Dermis blood vessel endothelial cell (primary cell): ENCODE data around the gene VSTM2L. TPM values are rescaled to one million over a fixed set of nuclear protein-coding genes. Genes with fewer than 3 reads are reported as not detected.

ENCODE experiments used
- DNase-seq: peaks from one replicate; pipeline ENCODE4 v3.0.0; 2010
- total RNA-seq: library from RNA; depleted of rRNA; stranded (reverse); fragments of >200 nt; gene quantifications from 2 replicates; pipeline ENCODE4 v1.2.3, GENCODE V29; 2014

The VSTM2L gene
- total RNA-seq, 1 donor from 2014 or later = 0.51 TPM

DNA sequence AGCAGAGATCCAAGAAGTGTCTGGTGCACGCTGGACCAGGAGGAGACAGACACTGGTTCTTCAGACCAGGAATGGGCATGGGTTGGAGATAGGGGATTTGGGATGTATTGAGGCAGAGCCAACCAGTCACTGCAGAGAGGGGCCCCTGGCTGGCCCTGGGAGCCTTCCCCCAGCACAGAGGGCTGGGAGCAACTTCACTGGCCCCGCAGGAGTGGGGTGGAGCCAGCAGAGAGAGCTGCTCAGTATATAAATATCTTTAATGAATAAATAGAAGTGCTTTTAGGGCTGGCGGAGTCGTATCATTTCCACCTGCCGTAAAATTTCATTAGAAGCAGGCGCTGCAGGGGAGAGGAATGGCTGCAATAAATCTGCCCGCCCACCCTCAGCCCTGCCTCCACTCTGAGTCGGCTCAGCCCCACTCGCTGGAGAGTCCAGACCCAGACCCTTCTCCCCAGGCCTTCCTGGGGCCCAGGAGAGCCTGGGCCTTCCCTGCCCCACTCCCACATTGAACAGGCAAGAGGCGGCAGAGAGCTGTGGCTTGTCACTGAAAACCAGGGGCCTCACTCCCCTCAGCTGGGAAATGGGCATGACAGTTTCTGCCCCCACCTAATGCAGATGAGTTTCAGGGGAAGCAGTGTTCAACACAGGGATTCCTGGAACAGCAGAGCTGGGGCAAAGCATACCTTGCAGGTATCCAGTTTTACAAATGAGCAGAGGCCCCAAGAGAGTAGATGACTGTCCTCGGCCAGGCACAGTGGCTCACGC lies 23.9 kb upstream of the VSTM2L start:
- no peak for DNase-seq

DNA sequence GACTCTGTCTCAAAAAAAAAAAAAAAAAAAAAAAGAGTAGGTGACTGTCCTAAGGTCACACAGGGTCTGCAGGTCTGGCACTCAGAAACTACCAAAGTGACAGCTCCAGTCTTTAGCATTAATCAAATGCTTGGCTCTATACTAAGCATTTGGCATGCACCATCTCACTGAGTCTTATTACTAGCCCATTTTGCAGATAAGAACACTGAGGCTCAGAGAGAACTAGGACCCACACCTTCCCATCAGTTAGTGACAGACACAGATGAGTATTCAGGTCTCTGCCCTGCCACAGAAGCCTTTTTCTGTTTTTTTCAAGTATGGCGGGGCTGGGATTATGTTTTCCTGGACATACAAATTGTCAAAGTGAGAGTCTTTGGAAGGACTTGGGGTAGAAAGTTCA lies 23.1 kb upstream of the VSTM2L start:
- no peak for DNase-seq

DNA sequence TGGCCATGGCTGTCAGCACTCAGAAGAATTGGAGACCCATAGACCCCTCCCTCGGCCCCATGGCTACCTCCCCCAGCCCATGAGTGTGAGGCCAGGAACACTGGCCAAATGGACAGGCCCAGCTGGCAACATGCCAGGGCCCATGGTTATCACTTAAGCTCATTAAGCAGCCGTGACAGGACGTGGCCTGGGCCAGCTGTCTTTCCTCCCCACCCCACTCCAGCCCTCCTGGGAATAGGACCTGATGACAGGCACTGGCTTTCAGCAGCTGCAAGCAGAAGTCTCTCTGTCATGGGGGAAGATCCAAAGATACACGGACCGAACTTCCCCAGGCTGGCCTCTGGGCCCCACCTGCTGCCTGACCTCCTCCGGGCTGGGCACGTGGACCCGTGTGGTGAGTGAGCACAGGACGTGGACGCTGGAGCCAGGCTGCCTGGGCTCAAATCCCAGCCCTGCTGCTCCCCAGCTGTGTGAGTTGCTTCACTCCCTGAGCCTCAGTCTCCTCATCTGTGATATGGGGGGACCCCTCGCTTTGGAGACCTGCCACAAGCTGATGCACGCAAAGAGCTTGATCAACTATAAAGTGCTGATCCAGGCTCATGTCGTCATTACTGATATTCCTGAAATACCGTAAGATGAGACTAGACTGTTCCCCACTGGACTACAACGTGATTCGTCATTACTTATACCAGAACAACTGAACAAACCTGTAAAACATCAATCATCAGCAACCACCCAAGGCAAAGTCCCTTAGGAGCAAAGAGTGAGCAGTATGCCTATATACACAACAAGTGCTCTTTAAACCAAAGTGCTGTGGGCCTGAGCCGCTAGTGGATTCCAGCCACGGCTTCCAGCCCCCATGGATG lies 22.0 kb upstream of the VSTM2L start:
- peak; percentile 29 for DNase-seq

DNA sequence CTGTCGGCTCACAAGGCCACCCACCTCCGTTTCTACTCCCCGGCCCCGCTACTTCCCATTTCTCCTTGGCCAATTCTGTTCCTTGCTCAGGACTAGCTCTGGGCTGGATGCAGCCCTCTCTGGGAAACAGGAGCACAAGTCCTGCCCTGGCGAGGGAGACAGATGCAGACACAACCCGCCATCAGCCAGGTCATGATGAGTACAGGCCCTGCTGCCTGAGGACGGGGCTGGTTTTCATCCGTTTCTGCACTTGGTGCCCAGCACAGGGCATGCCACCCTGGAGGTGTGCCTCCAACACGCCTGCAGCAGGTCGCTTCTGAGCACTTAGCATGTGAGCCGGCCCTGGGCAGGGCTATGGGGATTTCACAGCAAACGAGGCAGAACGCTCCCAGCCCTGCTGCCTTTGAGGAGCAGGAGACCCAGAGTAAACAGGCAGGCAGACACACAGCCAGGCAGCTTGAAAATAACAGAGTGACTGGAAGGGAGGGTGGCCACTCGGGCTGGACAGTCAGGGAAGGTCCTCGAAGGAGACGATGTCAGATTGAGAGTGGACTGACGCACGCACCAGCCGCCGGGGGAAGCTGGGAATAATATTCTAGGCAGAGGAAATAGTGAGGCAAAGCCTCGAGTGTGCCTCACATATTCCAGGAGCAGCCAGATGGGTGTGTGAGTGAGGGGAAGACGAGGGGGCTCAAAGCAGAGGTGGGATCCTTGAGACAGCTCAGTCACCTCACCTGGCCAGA lies 21.2 kb upstream of the VSTM2L start:
- no peak for DNase-seq

- no peak for DNase-seq
Observed at GRCh38 chr20:37882961-37883712, 19.8 kb upstream of the VSTM2L start.

DNA sequence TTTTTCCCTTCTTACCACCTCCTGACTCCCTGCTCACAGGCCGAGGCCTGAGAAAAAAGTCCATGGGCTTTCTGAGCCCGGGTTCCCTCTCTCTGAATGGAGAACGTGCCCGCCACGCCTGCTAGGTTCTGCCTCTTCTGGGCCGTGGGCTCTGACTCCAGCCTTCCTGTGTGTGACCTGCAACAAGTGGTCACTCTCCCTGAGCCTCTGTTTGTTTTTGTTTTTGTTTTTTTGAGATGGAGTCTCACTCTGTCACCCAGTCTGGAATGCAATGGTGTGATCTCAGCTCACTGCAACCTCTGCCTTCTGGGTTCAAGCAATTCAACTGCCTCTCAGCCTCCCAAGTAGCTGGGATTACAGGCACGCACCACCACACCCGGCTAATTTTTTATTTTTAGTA lies 17.9 kb upstream of the VSTM2L start:
- DNase-seq = no peak

DNA sequence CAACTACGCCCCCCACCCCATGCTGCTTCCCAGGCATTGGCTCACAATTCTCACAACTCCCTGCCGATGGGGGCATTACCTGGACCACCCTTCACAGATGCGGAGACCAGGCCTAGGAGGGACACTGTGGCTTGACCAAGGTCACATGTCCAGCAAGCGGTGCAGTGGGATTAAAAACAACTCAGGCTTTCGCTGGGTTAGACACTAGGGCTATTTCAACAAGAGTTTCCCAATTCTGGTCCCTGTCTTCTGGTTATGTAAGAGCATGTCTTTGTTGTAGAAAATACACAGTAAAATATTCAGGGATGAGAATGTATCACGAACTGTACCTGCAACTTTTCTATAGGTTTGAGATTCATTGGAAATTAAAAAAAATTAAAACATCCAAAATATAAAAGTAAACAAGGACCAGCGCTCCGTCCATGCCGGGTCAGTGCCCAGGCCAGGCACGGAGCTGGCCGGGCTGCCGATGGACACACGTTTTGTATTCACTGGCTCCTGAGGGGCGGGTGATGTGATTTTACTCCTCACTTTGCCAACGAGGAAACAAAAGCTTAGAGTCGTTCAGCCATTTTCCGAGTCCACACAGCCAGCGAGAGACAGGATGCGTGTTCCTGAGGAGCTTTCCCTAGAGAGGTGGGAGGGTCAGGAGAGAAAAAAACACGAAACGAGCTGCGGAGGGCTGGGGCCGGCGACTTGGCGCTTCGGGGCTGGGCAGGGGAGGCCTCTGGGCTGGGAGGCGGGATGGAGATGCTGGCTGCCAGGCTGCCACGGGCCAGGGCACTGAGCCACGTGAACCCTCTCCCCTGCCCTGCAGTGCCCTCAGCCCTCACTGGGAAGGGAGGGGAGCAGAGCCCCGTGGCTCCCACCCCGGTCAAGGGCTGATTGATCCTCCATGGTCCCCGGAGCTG lies 17.1 kb upstream of the VSTM2L start:
- peak; percentile 21 for DNase-seq

- no peak for DNase-seq
Observed at GRCh38 chr20:37886851-37887297, 16.1 kb upstream of the VSTM2L start.

GRCh38 chr20:37888641-37889040 lies 14.3 kb upstream of the VSTM2L start:
- DNase-seq = no peak

- DNase-seq = no peak
Observed at GRCh38 chr20:37890108-37890507, 12.8 kb upstream of the VSTM2L start.

GRCh38 chr20:37890643-37891042 lies 12.3 kb upstream of the VSTM2L start:
- DNase-seq = no peak

DNA sequence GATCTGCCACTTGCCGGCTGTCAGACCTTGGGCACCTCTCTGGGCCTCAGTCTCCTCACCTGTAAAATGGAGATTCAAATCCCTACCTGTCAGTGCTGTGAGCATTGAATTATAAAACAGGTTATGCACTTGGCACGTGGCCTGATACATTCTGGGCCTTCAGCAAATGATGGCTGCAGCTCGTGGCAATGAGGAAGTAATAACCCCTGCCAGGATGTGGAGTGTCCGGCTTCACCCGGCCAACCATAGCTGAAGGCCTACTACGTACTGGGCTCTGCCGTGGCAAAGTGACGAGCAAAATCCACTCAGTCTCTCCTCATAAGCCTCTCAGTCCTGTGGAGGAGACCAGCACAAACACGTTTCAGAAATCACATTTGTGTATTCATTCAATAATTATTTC lies 10.9 kb upstream of the VSTM2L start:
- no peak for DNase-seq

- no peak for DNase-seq
Observed at GRCh38 chr20:37893566-37894241, 9.2 kb upstream of the VSTM2L start.

DNA sequence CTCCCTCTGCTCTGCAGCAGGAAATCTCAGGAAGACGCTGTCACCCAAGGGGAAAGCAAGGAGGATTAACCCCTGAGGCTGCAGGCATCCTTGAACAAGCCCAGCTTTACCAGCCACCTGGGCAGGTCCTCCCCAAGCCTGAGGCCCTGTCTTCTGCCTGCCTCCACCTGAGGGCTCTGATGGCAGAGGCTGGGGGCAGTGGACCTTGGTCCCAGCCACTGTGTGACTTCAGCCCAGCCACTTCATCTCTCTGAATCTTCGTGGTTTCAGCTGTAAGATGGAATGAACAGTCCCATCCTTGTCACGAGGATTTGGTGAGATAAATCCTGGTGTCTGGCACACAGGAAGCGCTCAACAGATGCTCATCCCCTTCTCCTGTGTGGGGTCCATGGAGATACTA lies 8.5 kb upstream of the VSTM2L start:
- no peak for DNase-seq

- DNase-seq = no peak
Observed at GRCh38 chr20:37895166-37895565, 7.8 kb upstream of the VSTM2L start.

DNA sequence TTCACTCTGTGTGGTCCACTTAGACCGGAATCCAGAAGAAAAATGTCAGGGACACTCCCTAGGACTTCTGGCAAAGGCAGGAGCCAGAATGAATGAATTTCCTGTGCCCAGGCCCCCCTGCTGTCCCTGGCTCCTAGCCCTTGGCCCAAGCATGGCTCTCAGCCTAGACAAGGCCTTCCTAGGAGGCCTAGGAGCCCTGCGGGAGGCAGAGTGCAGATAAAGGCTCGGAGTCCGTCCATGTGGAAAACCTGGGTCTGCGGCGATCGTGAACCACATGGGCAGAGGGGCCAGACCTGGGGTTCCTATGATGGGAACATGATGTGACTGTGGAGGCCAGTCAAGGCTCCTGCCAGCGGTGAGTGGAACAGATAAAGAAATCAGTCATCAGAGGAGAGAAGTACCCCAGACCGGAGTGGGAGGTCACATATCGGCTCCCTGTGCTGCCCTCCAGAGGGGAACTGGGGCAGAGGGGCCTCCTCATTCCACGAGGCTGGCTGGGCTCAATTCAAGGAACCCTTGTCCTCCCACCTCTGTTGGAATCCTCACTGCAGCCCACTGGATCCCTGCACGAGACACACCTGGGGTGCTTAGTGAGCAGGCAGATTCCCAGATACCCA lies 5.9 kb upstream of the VSTM2L start:
- no peak for DNase-seq

- no peak for DNase-seq
Observed at GRCh38 chr20:37898233-37899104, 4.5 kb upstream of the VSTM2L start.

DNA sequence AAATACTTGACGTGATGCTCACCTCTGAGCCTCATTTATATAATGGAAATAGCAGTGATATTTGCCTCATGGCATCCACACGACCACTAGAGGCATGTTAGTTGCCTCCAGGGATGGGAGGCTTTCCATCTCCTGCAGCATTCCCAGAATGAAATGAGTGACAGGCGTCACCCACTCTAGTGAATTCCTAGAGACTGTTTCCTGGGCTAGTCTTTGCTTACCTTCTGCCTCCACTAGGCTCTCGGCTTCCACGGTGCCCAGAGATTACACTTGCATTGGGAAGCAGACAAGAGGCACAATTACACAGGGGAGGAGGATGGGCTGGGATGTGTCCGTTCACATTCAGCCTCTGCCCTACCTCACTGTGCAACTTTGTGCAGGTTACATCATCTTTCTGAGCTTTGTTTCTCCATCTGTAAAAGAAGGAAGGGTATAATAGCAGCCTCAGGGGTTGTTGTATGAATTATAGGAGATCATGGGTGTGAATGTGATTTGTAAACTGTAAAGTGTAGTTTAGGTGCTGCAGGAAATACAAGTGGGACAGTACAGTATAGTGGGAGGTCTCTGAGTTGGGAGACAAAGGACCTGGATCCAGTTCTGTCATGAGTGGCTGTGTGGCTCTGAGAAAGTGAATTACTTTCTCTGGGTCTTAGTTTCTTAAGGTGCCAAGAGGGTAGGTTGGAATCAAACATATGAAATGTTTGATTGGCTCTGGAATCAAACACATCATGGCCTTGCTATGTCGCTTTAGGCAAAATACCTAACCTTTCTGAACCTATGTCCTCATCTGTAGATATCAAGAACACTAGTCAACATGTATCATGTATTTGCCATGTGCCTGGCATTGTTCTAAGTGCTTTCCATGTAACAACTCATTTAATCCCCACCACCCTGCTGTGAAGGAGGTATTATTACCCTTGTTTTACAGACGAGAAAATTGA lies 3.6 kb upstream of the VSTM2L start:
- DNase-seq = no peak
